Peyer's patch (tissue), 4 donors: ENCODE results near the gene SMTN.

ENCODE experiments used
- CTCF ChIP-seq, 6 experiments: fragments of 450-650 bp in 4 of 6; fragments of 200-600 bp in 2 of 6; sonication (generic) in 1 of 6; IDR thresholded peaks; one replicate each; pipeline ENCODE4 v1.5.1; 2017 to 2019; ENCODE audit warnings: antibody characterized with exemption in 6 of 6, mild to moderate bottlenecking in 3 of 6, moderate library complexity in 1 of 6
- POLR2A ChIP-seq, 2 donors: fragments of 450-650 bp; IDR thresholded peaks; one replicate each; pipeline ENCODE4 v1.5.1; 2017; ENCODE audit warnings: antibody characterized with exemption in 2 of 2, mild to moderate bottlenecking in 2 of 2, moderate library complexity in 2 of 2

- no peak for TF ChIP-seq POLR2A (IDR thresholded peaks at IDR 0.05)
- TF ChIP-seq CTCF (IDR thresholded peaks at IDR 0.05): no peak
Measured at GRCh38 chr22:31085493-31085824, 4.3 kb downstream of the SMTN start.
